Hepatocyte (in vitro differentiated cells): ENCODE measurements around the gene ASCC2. TPM values are rescaled to one million over a fixed set of nuclear protein-coding genes. Genes with fewer than 3 reads are reported as not detected.

Experiments
- DNase-seq: peaks from one replicate; pipeline ENCODE4 v3.0.0-alpha.2; 2016; ENCODE audit warnings: low spot score
- H2AFZ ChIP-seq: fragments of 200-600 bp; sonication (generic); 2 replicates; pipeline ENCODE4 v1.6.0; 2016; ENCODE audit warnings: antibody characterized with exemption, mild to moderate bottlenecking
- H3K27ac ChIP-seq: fragments of 200-600 bp; sonication (generic); 2 replicates; pipeline ENCODE4 v1.5.1; 2016; ENCODE audit warnings: mild to moderate bottlenecking
- H3K27me3 ChIP-seq: fragments of 200-600 bp; sonication (generic); 2 replicates; pipeline ENCODE4 v1.6.1; 2016
- H3K36me3 ChIP-seq: fragments of 200-600 bp; sonication (generic); replicated peaks from 2 replicates; pipeline ENCODE4 v1.5.1; 2016; ENCODE audit warnings: low read depth; ENCODE audit not compliant: insufficient read depth
- H3K4me1 ChIP-seq: fragments of 200-600 bp; sonication (generic); 2 replicates; pipeline ENCODE4 v1.5.1; 2016; ENCODE audit warnings: mild to moderate bottlenecking, moderate library complexity; ENCODE audit not compliant: insufficient read depth
- H3K4me2 ChIP-seq: fragments of 200-600 bp; sonication (generic); 2 replicates; pipeline ENCODE4 v1.6.0; 2016
- H3K4me3 ChIP-seq: fragments of 200-600 bp; sonication (generic); 2 replicates; pipeline ENCODE4 v1.5.1; 2016; ENCODE audit warnings: mild to moderate bottlenecking
- H3K79me2 ChIP-seq: fragments of 200-600 bp; sonication (generic); 2 replicates; pipeline ENCODE4 v1.6.0; 2017; ENCODE audit warnings: mild to moderate bottlenecking
- H3K9me2 ChIP-seq: fragments of 200-600 bp; sonication (generic); replicated peaks from 2 replicates; pipeline ENCODE4 v1.6.0; 2017; ENCODE audit warnings: mild to moderate bottlenecking; ENCODE audit not compliant: insufficient read depth
- H3K9me3 ChIP-seq: fragments of 200-600 bp; sonication (generic); 2 replicates; pipeline ENCODE4 v1.5.1; 2016; ENCODE audit warnings: low read depth, mild to moderate bottlenecking
- H4K20me1 ChIP-seq: fragments of 200-600 bp; sonication (generic); 2 replicates; pipeline ENCODE4 v1.6.0; 2016; ENCODE audit warnings: mild to moderate bottlenecking; ENCODE audit not compliant: insufficient read depth, poor library complexity, severe bottlenecking
- EZH2 ChIP-seq: fragments of 200-600 bp; sonication (generic); IDR thresholded peaks from 2 replicates; pipeline ENCODE4 v1.6.1; 2016; ENCODE audit warnings: antibody characterized with exemption, mild to moderate bottlenecking, borderline replicate concordance
- EZH2phosphoT487 ChIP-seq: fragments of 200-600 bp; sonication (generic); IDR thresholded peaks from one replicate; pipeline ENCODE4 v1.6.1; 2018; ENCODE audit warnings: antibody characterized with exemption, mild to moderate bottlenecking, low read depth, moderate library complexity; ENCODE audit not compliant: unreplicated experiment, severe bottlenecking
- WGBS: methylation state at CpG from one replicate; pipeline ENCODE4 v1.1.6; 2016; ENCODE audit warnings: low lambda C conversion rate; ENCODE audit errors: missing lambda C conversion rate; 5-methylcytosine and 5-hydroxymethylcytosine counted together
- polyA plus RNA-seq: library from polyadenylated mRNA; unstranded; fragments of >200 nt; fragmentation: Nextera tagmentation; extraction: Ambion mirVana; gene quantifications from 2 replicates; pipeline ENCODE4 v1.2.1, GENCODE V29; 2016
- total RNA-seq: library from RNA; depleted of rRNA; stranded (reverse); fragments of >200 nt; gene quantifications from 2 replicates; pipeline ENCODE4 v1.2.3, GENCODE V29; 2014
- TF ChIP-seq, protein P1 (sequence below): fragments of 200-600 bp; sonication (generic); IDR thresholded peaks from 2 replicates; pipeline ENCODE4 v1.5.1; 2016; ENCODE audit warnings: antibody characterized with exemption, mild to moderate bottlenecking; ENCODE audit not compliant: poor library complexity

Gene ASCC2
- total and polyA plus RNA-seq, 2 experiments from 2014 or later: 25.9 to 54.8 TPM

DNA sequence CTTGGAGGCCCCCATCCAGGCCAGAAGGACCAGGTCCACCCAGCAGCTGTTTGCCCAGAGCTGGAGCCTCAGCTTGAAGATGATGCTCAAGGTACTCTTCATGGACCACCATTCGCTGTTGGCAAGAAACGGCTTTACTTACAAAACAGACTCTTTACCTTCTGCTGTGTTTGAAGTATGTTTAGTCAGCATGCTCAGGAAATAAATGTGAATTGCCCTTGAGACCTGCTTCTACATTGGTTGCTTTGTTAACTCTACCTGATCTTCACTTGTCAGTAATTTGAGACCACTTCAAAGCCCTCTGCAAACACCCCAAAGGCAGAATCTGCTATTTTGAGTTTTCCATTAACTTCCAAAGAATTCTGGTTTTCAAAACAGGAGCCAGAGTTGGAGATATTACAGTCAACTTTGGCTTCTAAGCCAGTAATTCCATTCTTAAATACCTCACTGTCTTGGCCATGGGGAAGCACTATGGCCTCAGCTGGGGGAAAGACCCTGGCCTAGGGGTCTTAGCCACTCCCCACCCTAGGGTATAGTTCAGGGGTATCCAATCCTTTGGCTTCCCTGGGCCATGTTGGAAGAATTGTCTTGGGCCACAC, 68.3 kb downstream of the ASCC2 start:
- Histone ChIP-seq H3K9me3 (no peaks in the 10 kb centered on the region), H2AFZ (no peak overlapping the region), H3K36me3 (no peaks in the 10 kb centered on the region), H3K4me2 (no peak overlapping the region), H4K20me1 (no peaks in the 10 kb centered on the region), H3K27ac (no peak overlapping the region), H3K4me1 (peaks cover 12% of the 10 kb centered on the region), H3K27me3 (no peaks in the 10 kb centered on the region), H3K79me2 (peaks cover 39% of the 10 kb centered on the region), H3K9me2 (no peaks in the 10 kb centered on the region), H3K4me3 (no peak overlapping the region)
- 76% methylated on average over 2 of the region's 2 CpGs for WGBS
- DNase-seq: no peak
- TF ChIP-seq EZH2phosphoT487 (no peak), EZH2 (no peak)
- TF ChIP-seq, protein P1, sequence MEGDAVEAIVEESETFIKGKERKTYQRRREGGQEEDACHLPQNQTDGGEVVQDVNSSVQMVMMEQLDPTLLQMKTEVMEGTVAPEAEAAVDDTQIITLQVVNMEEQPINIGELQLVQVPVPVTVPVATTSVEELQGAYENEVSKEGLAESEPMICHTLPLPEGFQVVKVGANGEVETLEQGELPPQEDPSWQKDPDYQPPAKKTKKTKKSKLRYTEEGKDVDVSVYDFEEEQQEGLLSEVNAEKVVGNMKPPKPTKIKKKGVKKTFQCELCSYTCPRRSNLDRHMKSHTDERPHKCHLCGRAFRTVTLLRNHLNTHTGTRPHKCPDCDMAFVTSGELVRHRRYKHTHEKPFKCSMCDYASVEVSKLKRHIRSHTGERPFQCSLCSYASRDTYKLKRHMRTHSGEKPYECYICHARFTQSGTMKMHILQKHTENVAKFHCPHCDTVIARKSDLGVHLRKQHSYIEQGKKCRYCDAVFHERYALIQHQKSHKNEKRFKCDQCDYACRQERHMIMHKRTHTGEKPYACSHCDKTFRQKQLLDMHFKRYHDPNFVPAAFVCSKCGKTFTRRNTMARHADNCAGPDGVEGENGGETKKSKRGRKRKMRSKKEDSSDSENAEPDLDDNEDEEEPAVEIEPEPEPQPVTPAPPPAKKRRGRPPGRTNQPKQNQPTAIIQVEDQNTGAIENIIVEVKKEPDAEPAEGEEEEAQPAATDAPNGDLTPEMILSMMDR: no peak

GRCh38 chr22:29768052-29768693, 69.9 kb downstream of the ASCC2 start:
- Histone ChIP-seq H2AFZ (peak overlapping the region; percentile 79), H3K9me3 (no peaks in the 10 kb centered on the region), H4K20me1 (no peaks in the 10 kb centered on the region), H3K9me2 (no peaks in the 10 kb centered on the region), H3K27ac (no peak overlapping the region), H3K79me2 (peaks cover 41% of the 10 kb centered on the region), H3K4me1 (peaks cover 12% of the 10 kb centered on the region), H3K4me2 (peak overlapping the region; percentile 66), H3K36me3 (no peaks in the 10 kb centered on the region), H3K4me3 (peak overlapping the region; percentile 44), H3K27me3 (no peaks in the 10 kb centered on the region)
- TF ChIP-seq EZH2 (no peak), EZH2phosphoT487 (no peak)
- TF ChIP-seq, protein P1: no peak
- DNase-seq: no peak
- WGBS: 59% methylated on average over 6 of the region's 6 CpGs

- H4K20me1 ChIP-seq: no peaks in the 10 kb centered on the region
- H3K79me2 ChIP-seq: peaks cover 41% of the 10 kb centered on the region
- TF ChIP-seq EZH2phosphoT487: no peak
- H3K9me2 ChIP-seq: no peaks in the 10 kb centered on the region
- WGBS: 11% methylated on average over 46 of the region's 46 CpGs
- H3K4me1 ChIP-seq: peaks cover 12% of the 10 kb centered on the region
- peak within 1 kb of the TSS; percentile 79 for H2AFZ ChIP-seq
- H3K4me2 ChIP-seq: peak within 1 kb of the TSS; percentile 75
- no peaks in the 10 kb centered on the region for H3K9me3 ChIP-seq
- DNase-seq: peak; percentile 96
- peak within 1 kb of the TSS; percentile 84 for H3K27ac ChIP-seq
- no peaks in the 10 kb centered on the region for H3K27me3 ChIP-seq
- no peaks in the 10 kb centered on the region for H3K36me3 ChIP-seq
- peak within 1 kb of the TSS; percentile 44 for H3K4me3 ChIP-seq
Measured at GRCh38 chr22:29767171-29768051, 70.7 kb downstream of the ASCC2 start, which contains the start of gene UQCR10. UQCR10 (plus strand) TSS chr22:29767369; CDS start chr22:29767399, 30 bp downstream.
